DND-41 (cell line): Measurements from ENCODE around the gene AGK.

Source experiments
- ATAC-seq: fragments of 200-7000 bp; cut with Tn5 transposase; 3 replicates; pipeline ENCODE4 v1.9.1; 2021; ENCODE audit warnings: low read depth; ENCODE audit not compliant: insufficient read depth
- DNase-seq: peaks from one replicate; pipeline ENCODE4 v3.0.0-alpha.2; 2020
- H2AFZ ChIP-seq: 2 replicates; pipeline ENCODE4 v1.6.0; 2012; ENCODE audit warnings: low read depth, low read length
- H3K27ac ChIP-seq: 2 replicates; pipeline ENCODE4 v1.5.1; 2012; ENCODE audit warnings: low read length, inconsistent platforms
- H3K27me3 ChIP-seq: fragments of 200-600 bp; sonication (generic); 2 replicates; pipeline ENCODE4 v1.6.0; 2012; ENCODE audit warnings: low read length, mild to moderate bottlenecking, inconsistent platforms; ENCODE audit not compliant: insufficient read depth, poor library complexity
- H3K36me3 ChIP-seq: 2 replicates; pipeline ENCODE4 v1.5.1; 2012; ENCODE audit warnings: low read length, inconsistent platforms; ENCODE audit not compliant: insufficient read depth
- H3K4me1 ChIP-seq: 2 replicates; pipeline ENCODE4 v1.5.1; 2012; ENCODE audit warnings: mild to moderate bottlenecking, low read length; ENCODE audit not compliant: insufficient read depth
- H3K4me2 ChIP-seq: 2 replicates; pipeline ENCODE4 v1.6.0; 2012; ENCODE audit warnings: mild to moderate bottlenecking, moderate library complexity, low read length, inconsistent platforms; ENCODE audit not compliant: insufficient read depth
- H3K4me3 ChIP-seq, 2 experiments: fragments of 200-600 bp in 1 of 2; shearing (Covaris generic) in 1 of 2; 2 replicates each; pipeline ENCODE4 v1.5.1; 2012 to 2016; ENCODE audit warnings: inconsistent platforms in 2 of 2, low read length in 2 of 2, mild to moderate bottlenecking in 2 of 2, low read depth in 1 of 2, moderate library complexity in 1 of 2
- H3K79me2 ChIP-seq: 2 replicates; pipeline ENCODE4 v1.6.0; 2012; ENCODE audit warnings: low read length, inconsistent platforms; ENCODE audit not compliant: insufficient read depth
- H3K9ac ChIP-seq: 2 replicates; pipeline ENCODE4 v1.6.0; 2012; ENCODE audit warnings: low read depth, mild to moderate bottlenecking, inconsistent platforms, low read length, moderate library complexity
- H3K9me3 ChIP-seq: 2 replicates; pipeline ENCODE4 v1.5.1; 2012; ENCODE audit warnings: low read length, moderate library complexity, mild to moderate bottlenecking, inconsistent platforms; ENCODE audit not compliant: insufficient read depth, severe bottlenecking
- H4K20me1 ChIP-seq: 2 replicates; pipeline ENCODE4 v1.6.0; 2012; ENCODE audit warnings: low read length; ENCODE audit not compliant: insufficient read depth
- EZH2 ChIP-seq: IDR thresholded peaks from 3 replicates; pipeline ENCODE4 v1.6.1; 2012; ENCODE audit warnings: borderline replicate concordance, low read depth, mild to moderate bottlenecking, moderate library complexity, low read length, inconsistent platforms; ENCODE audit not compliant: severe bottlenecking
- TF ChIP-seq, protein P1 (sequence below): IDR thresholded peaks from 2 replicates; pipeline ENCODE4 v1.5.1; 2012; ENCODE audit warnings: borderline replicate concordance, low read length, moderate library complexity, mild to moderate bottlenecking; ENCODE audit not compliant: poor library complexity, severe bottlenecking; ENCODE audit errors: extremely low read depth

Gene AGK

DNA sequence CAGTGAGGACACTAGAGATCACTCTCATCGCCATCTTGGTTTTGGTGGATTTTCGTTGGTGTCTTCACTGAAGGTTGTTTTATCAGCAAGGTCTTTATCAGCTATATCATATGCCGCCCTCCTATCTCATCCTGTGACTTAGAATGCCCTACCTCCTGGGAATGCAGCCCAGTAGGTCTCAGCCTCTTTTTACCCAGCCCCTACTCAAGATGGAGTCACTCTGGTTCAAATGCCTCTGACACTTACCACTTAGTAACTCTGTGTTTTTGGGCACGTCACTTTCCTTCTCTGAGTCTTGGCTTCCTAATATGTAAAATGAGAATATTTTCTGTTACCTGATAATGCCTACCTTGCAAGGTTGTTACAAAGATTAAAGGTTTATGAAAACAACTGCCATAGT, 37.7 kb downstream of the AGK start:
- DNase-seq (no peak), ATAC-seq (no peak)
- Histone ChIP-seq H3K27ac (no peak overlapping the region), H3K36me3 (peaks cover 11% of the 10 kb centered on the region; the same call in 1 of the 2 replicates), H3K4me1 (no peaks in the 10 kb centered on the region), H3K9ac (no peak overlapping the region), H4K20me1 (no peaks in the 10 kb centered on the region; the same call in 1 of the 2 replicates), H3K4me3 (no peak overlapping the region), H3K4me2 (no peak overlapping the region), H3K79me2 (no peaks in the 10 kb centered on the region), H2AFZ (no peak overlapping the region), H3K27me3 (no peaks in the 10 kb centered on the region), H3K9me3 (no peaks in the 10 kb centered on the region)
- TF ChIP-seq EZH2, result no peak
- TF ChIP-seq, protein P1, sequence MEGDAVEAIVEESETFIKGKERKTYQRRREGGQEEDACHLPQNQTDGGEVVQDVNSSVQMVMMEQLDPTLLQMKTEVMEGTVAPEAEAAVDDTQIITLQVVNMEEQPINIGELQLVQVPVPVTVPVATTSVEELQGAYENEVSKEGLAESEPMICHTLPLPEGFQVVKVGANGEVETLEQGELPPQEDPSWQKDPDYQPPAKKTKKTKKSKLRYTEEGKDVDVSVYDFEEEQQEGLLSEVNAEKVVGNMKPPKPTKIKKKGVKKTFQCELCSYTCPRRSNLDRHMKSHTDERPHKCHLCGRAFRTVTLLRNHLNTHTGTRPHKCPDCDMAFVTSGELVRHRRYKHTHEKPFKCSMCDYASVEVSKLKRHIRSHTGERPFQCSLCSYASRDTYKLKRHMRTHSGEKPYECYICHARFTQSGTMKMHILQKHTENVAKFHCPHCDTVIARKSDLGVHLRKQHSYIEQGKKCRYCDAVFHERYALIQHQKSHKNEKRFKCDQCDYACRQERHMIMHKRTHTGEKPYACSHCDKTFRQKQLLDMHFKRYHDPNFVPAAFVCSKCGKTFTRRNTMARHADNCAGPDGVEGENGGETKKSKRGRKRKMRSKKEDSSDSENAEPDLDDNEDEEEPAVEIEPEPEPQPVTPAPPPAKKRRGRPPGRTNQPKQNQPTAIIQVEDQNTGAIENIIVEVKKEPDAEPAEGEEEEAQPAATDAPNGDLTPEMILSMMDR, result no peak

DNA sequence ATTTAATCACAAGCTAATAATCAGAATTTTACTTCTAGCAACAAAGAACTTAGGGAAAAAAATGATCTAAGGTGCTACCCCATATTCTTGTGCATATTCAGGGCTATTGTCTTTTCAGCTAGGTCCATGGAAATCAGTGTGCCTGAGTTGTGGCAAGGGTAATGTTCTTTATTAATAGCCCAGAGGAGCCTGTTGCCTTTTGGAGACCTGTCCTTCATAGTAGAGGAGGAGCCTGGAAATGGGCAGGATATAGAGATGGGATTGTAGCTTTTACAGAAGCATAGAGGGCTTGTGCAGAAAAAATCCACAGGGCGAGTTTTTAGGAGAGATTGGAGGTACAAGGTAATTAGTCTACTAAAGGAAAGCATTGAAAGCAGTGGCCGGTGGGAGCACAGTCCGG, 38.9 kb downstream of the AGK start:
- no peak overlapping the region for H3K9ac ChIP-seq
- ATAC-seq (no peak), DNase-seq (no peak)
- no peaks in the 10 kb centered on the region for H3K27me3 ChIP-seq
- H4K20me1 ChIP-seq, result no peaks in the 10 kb centered on the region; the same call in 1 of the 2 replicates
- no peak overlapping the region for H3K4me2 ChIP-seq
- no peaks in the 10 kb centered on the region for H3K79me2 ChIP-seq
- no peaks in the 10 kb centered on the region for H3K4me1 ChIP-seq
- H2AFZ ChIP-seq, result no peak overlapping the region
- TF ChIP-seq, protein P1, result no peak
- TF ChIP-seq EZH2, result no peak
- peaks cover 20% of the 10 kb centered on the region; the same call in 1 of the 2 replicates for H3K36me3 ChIP-seq
- no peak overlapping the region for H3K4me3 ChIP-seq
- H3K27ac ChIP-seq, result no peak overlapping the region
- H3K9me3 ChIP-seq, result no peaks in the 10 kb centered on the region

DNA sequence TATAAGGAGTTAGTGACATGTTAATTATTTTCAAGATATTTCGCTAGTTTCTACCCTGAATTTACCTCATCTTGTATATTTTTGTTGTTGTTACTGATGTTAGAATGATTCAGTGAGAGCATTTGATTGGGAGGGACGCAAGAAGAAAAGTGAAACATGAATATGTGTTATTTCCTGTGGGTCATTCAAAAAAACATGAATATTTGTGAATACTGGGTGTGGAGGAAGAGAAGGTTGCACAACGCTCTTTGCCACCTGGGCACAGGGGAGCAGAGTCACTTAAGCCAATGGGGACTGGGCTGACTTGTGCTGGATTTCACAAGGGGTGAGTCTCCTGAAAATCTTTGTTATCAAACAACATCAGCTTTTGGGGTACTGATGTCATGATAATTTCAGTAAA, 39.5 kb downstream of the AGK start:
- H3K4me3 ChIP-seq, result no peak overlapping the region
- DNase-seq (no peak), ATAC-seq (no peak)
- H3K9me3 ChIP-seq, result no peaks in the 10 kb centered on the region
- H3K79me2 ChIP-seq, result no peaks in the 10 kb centered on the region
- H3K4me2 ChIP-seq, result no peak overlapping the region
- no peaks in the 10 kb centered on the region for H3K4me1 ChIP-seq
- no peak overlapping the region for H3K9ac ChIP-seq
- no peaks in the 10 kb centered on the region for H3K27me3 ChIP-seq
- no peak overlapping the region for H2AFZ ChIP-seq
- H3K27ac ChIP-seq, result no peak overlapping the region
- no peak for TF ChIP-seq EZH2
- TF ChIP-seq, protein P1, result no peak
- H4K20me1 ChIP-seq, result no peaks in the 10 kb centered on the region; the same call in 1 of the 2 replicates
- H3K36me3 ChIP-seq, result peaks cover 19% of the 10 kb centered on the region; the same call in 1 of the 2 replicates

DNA sequence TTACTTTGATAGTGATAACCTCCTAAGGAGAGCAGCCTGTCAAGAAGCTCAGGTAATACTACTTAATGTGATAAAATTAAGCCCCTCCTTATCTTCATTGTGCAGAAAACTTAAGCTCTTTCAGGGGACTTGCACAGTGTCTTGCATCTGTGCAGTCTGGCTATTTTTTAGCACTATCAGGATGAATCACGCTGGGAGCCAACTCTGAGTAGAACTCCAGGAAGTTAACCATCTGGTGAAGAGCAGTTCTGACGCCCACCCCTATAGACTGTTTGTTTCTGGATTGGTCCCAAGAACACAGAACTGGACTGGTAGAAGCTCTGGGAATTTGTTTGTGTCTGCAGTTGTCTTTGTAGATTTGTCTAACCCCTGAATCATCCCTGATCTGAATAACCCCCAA, 41.9 kb downstream of the AGK start:
- no peak for ATAC-seq
- Histone ChIP-seq H3K4me1 (no peaks in the 10 kb centered on the region), H4K20me1 (no peaks in the 10 kb centered on the region; the same call in 1 of the 2 replicates), H3K9ac (no peak overlapping the region), H3K27ac (no peak overlapping the region), H3K36me3 (peaks cover 24% of the 10 kb centered on the region), H3K79me2 (no peaks in the 10 kb centered on the region), H3K4me2 (no peak overlapping the region), H3K9me3 (no peaks in the 10 kb centered on the region), H2AFZ (no peak overlapping the region), H3K4me3 (no peak overlapping the region), H3K27me3 (no peaks in the 10 kb centered on the region)
- TF ChIP-seq EZH2, result no peak
- TF ChIP-seq, protein P1, result no peak
- DNase-seq, result no peak
